HG02610 (cell line): ENCODE measurements around the gene AMY1C.
A peak's percentile ranks its signal among the peaks of the same experiment; 100 is the strongest.
"Not testable (repeated sequence)": the region's sequence is repeated elsewhere in the genome, so short reads cannot be mapped to it uniquely, and the experiment has no call there.

Experiments
- ATAC-seq: cut with Tn5 transposase; IDR thresholded peaks from one replicate; pipeline ENCODE4 v1.9.1; 2021; ENCODE audit warnings: mild to moderate bottlenecking, moderate library complexity; ENCODE audit not compliant: unreplicated experiment

Gene AMY1C

GRCh38 chr1:103749598-103749997 lies at the start of gene AMY1C:
Gene AMY1C, plus strand, starts transcription at chr1:103749898. Its CDS starts 572 bp downstream, at chr1:103750470.
- not testable (repeated sequence) for ATAC-seq

GRCh38 chr1:103700669-103701068 lies 49.0 kb upstream of the AMY1C start:
- ATAC-seq, result not testable (repeated sequence)

GRCh38 chr1:103701256-103701655 lies 48.4 kb upstream of the AMY1C start:
- not testable (repeated sequence) for ATAC-seq

- ATAC-seq, result not testable (repeated sequence)
Observed at GRCh38 chr1:103707670-103708069, 42.0 kb upstream of the AMY1C start.

GRCh38 chr1:103710381-103710780 lies 39.3 kb upstream of the AMY1C start:
- ATAC-seq, result not testable (repeated sequence)

- not testable (repeated sequence) for ATAC-seq
Observed at GRCh38 chr1:103717404-103717803, 32.3 kb upstream of the AMY1C start.

- ATAC-seq, result not testable (repeated sequence)
Observed at GRCh38 chr1:103721473-103721872, 28.2 kb upstream of the AMY1C start.

GRCh38 chr1:103735334-103735733 lies 14.4 kb upstream of the AMY1C start:
- not testable (repeated sequence) for ATAC-seq

GRCh38 chr1:103738031-103738430 lies 11.7 kb upstream of the AMY1C start:
- not testable (repeated sequence) for ATAC-seq

- not testable (repeated sequence) for ATAC-seq
Observed at GRCh38 chr1:103744449-103744848, 5.2 kb upstream of the AMY1C start.

- ATAC-seq, result not testable (repeated sequence)
Observed at GRCh38 chr1:103745040-103745439, 4.7 kb upstream of the AMY1C start.

GRCh38 chr1:103748273-103748672 lies 1.4 kb upstream of the AMY1C start:
- not testable (repeated sequence) for ATAC-seq

GRCh38 chr1:103761896-103762295 lies 12.2 kb downstream of the AMY1C start:
- no peak for ATAC-seq

- peak; percentile 39 for ATAC-seq
Observed at GRCh38 chr1:103779932-103780331, 30.2 kb downstream of the AMY1C start.

- ATAC-seq, result peak; percentile 65
Observed at GRCh38 chr1:103783944-103784377, 34.3 kb downstream of the AMY1C start.

GRCh38 chr1:103788377-103788776 lies 38.7 kb downstream of the AMY1C start:
- no peak for ATAC-seq

- no peak for ATAC-seq
Observed at GRCh38 chr1:103790172-103790571, 40.5 kb downstream of the AMY1C start.
